Lung (tissue), 12 donors: ENCODE results near the gene PPP1R2B. TPM values are rescaled to one million over a fixed set of nuclear protein-coding genes. Genes with fewer than 3 reads are reported as not detected.
"Not testable (repeated sequence)": the region's sequence is repeated elsewhere in the genome, so short reads cannot be mapped to it uniquely, and the experiment has no call there.

Experiments used
- ATAC-seq: fragments of 200-7000 bp; cut with Tn5 transposase; one replicate; pipeline ENCODE4 v1.9.1; 2020; ENCODE audit warnings: moderate number of reproducible peaks; ENCODE audit not compliant: insufficient read depth, low FRiP score
- DNase-seq, 3 donors: peaks; one replicate each; pipeline ENCODE4 v3.0.0-alpha.2; 2013 to 2017
- H3K27ac ChIP-seq, 2 donors: one replicate each; pipeline ENCODE4 v1.5.1; 2013; ENCODE audit warnings: mild to moderate bottlenecking in 2 of 2, moderate library complexity in 2 of 2, control low read depth in 1 of 2, inconsistent platforms in 1 of 2, low read depth in 1 of 2, low read length in 1 of 2
- H3K27me3 ChIP-seq, 3 donors: one replicate each; pipeline ENCODE4 v1.5.1; 2013; ENCODE audit warnings: low read length in 2 of 3; ENCODE audit not compliant: control insufficient read depth in 3 of 3, insufficient read depth in 3 of 3
- H3K36me3 ChIP-seq, 4 donors: one replicate each; pipeline ENCODE4 v1.5.1; 2013; ENCODE audit warnings: low read length in 4 of 4, mild to moderate bottlenecking in 1 of 4, moderate library complexity in 1 of 4; ENCODE audit not compliant: control insufficient read depth in 4 of 4, insufficient read depth in 4 of 4
- H3K4me1 ChIP-seq, 5 donors: one replicate each; pipeline ENCODE4 v1.5.1; 2013; ENCODE audit warnings: low read length in 5 of 5, mild to moderate bottlenecking in 2 of 5, moderate library complexity in 1 of 5; ENCODE audit not compliant: control insufficient read depth in 5 of 5, insufficient read depth in 5 of 5
- H3K4me3 ChIP-seq: one replicate; pipeline ENCODE4 v1.5.1; 2013; ENCODE audit warnings: mild to moderate bottlenecking, control low read depth, moderate library complexity
- H3K9ac ChIP-seq, 2 donors: one replicate each; pipeline ENCODE4 v1.5.1; 2013; ENCODE audit warnings: low read length in 2 of 2, control low read depth in 1 of 2; ENCODE audit not compliant: insufficient read depth in 1 of 2
- H3K9me3 ChIP-seq, 4 donors: one replicate each; pipeline ENCODE4 v1.5.1; 2013; ENCODE audit warnings: low read length in 3 of 4, mild to moderate bottlenecking in 1 of 4, moderate library complexity in 1 of 4; ENCODE audit not compliant: control insufficient read depth in 4 of 4, insufficient read depth in 3 of 4
- CTCF ChIP-seq: IDR thresholded peaks from 2 replicates; pipeline ENCODE4 v1.5.1; 2012; ENCODE audit warnings: mild to moderate bottlenecking; ENCODE audit errors: control extremely low read depth, extremely low read depth
- WGBS, 2 donors: extraction: QIAGEN DNeasy Blood & Tissue Kit; methylation state at CpG; one replicate each; pipeline ENCODE4 v1.1.7; 2013; 5-methylcytosine and 5-hydroxymethylcytosine counted together
- polyA plus RNA-seq, 2 donors: library from polyadenylated mRNA; stranded (reverse); fragments of 200-250 nt; gene quantifications; one replicate each; pipeline ENCODE4 v1.2.1, GENCODE V29; 2013
- total RNA-seq, 2 donors: library from RNA; depleted of rRNA in 1 of 2; stranded (reverse); fragments of >200 nt in 1 of 2; gene quantifications; one replicate each; pipeline ENCODE4 v1.2.1, GENCODE V29; 2014 to 2021
- donor health status: control.
- donor health status: control.
- donor health status: Bipolar disorder and iron deficiency.
- donor health status: healthy.
- donor health status: DM: yes; HTN: yes; CAD: no.

PPP1R2B gene
- total and polyA plus RNA-seq, 4 donors, result 0.02 to 0.11 TPM; not detected in 2

DNA sequence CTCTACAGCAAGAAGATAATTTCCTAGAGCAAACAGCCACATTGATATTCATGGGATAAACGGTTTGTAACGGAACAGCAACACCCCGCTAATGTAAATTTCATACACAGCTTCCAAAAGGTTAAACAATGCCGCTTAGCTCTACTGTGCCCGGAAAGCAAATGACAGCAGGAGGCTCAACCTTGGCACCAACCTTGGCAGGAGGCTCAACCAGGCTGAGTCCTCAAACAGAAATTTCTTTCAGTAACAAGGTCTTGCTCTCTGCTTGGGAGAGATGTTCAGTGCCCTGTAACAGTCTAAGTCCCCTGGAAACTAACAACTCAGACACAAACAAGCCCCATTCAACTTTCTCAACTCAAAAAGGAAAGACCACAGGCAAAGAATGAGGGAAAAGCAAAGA is 11.1 kb upstream of the PPP1R2B start:
- Histone ChIP-seq H3K4me1 (no peaks in the 10 kb centered on the region), H3K27me3 (peaks cover 0 to 2% (median 0%) of the 10 kb centered on the region in 3 donors), H3K9ac (no peak overlapping the region), H3K36me3 (no peaks in the 10 kb centered on the region), H3K4me3 (no peak overlapping the region), H3K9me3 (no peaks in the 10 kb centered on the region), H3K27ac (no peak overlapping the region)
- TF ChIP-seq CTCF, result no peak
- ATAC-seq, result no peak
- no peak for DNase-seq
- WGBS, 2 donors, result 84 to 95% methylated on average over 5 of the region's 5 CpGs

DNA sequence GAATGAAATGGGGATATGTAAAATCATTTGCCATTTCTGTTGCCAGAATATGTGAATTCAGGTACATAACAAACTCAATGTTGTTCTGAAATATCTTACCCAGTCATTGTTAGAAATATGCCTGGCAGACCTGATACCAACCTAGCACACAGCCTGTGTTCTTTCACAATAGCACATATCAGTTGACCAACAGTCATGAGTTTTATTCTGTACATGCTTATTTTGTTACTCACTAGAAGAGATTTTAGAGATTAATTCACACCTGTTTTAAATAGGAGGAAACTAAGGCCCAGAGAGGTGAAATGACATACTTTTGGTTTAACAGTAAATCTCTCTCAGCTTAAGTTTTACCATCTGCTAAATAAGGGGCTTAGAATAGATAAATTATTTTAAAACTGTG is 8.4 kb upstream of the PPP1R2B start:
- H3K9ac ChIP-seq, result no peak overlapping the region
- H3K27ac ChIP-seq, result no peak overlapping the region
- no peaks in the 10 kb centered on the region for H3K4me1 ChIP-seq
- H3K9me3 ChIP-seq, result no peaks in the 10 kb centered on the region
- H3K4me3 ChIP-seq, result no peak overlapping the region
- no peak for TF ChIP-seq CTCF
- no peak for DNase-seq
- peaks cover 0 to 2% (median 0%) of the 10 kb centered on the region in 3 donors for H3K27me3 ChIP-seq
- H3K36me3 ChIP-seq, result no peaks in the 10 kb centered on the region
- no peak for ATAC-seq

GRCh38 chr5:156846914-156847313 is 3.2 kb upstream of the PPP1R2B start:
- no peaks in the 10 kb centered on the region for H3K36me3 ChIP-seq
- no peaks in the 10 kb centered on the region for H3K4me1 ChIP-seq
- no peaks in the 10 kb centered on the region for H3K27me3 ChIP-seq
- H3K9me3 ChIP-seq, result peaks cover 0 to 12% (median 1%) of the 10 kb centered on the region in 4 donors
- 83 to 89% methylated on average over 2 of the region's 2 CpGs for WGBS, 2 donors
- no peak for TF ChIP-seq CTCF
- no peak overlapping the region for H3K27ac ChIP-seq
- DNase-seq (no peak), ATAC-seq (no peak)
- H3K9ac ChIP-seq, result no peak overlapping the region
- no peak overlapping the region for H3K4me3 ChIP-seq

DNA sequence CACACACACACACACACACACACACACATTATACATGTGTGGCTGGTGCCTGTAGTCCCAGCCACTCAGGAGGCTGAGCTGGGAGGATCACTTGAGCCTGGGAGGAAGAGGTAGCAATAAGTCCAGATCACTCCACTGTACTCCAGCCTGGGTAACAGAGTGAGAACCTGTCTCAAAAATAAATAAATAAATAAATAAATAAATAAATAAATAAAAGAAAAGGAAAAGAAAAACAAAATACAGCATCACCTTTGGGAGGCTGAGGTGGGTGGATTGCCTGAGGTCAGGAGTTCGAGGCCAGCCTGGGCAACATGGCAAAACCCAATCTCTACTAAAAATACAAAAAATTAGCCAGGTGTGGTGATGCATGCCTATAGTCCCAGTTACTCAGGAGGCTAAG is 1.6 kb upstream of the PPP1R2B start:
- not testable (repeated sequence) for H3K4me1 ChIP-seq, H3K27me3 ChIP-seq, ATAC-seq, H3K9ac ChIP-seq, H3K4me3 ChIP-seq, H3K36me3 ChIP-seq, H3K27ac ChIP-seq, DNase-seq
- 90 to 91% methylated on average over 1 of the region's 1 CpG for WGBS, 2 donors
- H3K9me3 ChIP-seq, result peaks cover 0 to 12% (median 1%) of the 10 kb centered on the region in 4 donors
